MCF 10A (cell line): ENCODE data around the gene PHYH. TPM values are rescaled to one million over a fixed set of nuclear protein-coding genes. Genes with fewer than 3 reads are reported as not detected.

ENCODE experiments used
- BruUV-seq: library from RNA; stranded (reverse); fragments of 400-500 nt; replicated peaks from 2 replicates; lab custom pipeline; 2021; lab: Mats Ljungman, UMichigan
- CTCF ChIA-PET: fragments of 300-600 bp; sonication (Branson Sonifier 250); formaldehyde crosslinking; extraction: SDS; loops from one replicate; lab custom pipeline; 2021; ENCODE audit warnings: antibody characterized with exemption, inconsistent platforms; lab: Yijun Ruan, JAX
- POLR2A ChIA-PET: fragments of 300-600, 350-650 bp; sonication (Branson Sonifier 250); formaldehyde crosslinking; extraction: SDS; loops from one replicate; lab custom pipeline; 2020; ENCODE audit warnings: antibody characterized with exemption, inconsistent platforms; lab: Yijun Ruan, JAX
- DNase-seq: peaks from one replicate; pipeline ENCODE4 v3.0.0-alpha.2; 2018; ENCODE audit not compliant: unreplicated experiment
- H3K27ac Mint-ChIP-seq: one replicate; pipeline ENCODE4 v1.8.0; 2022; ENCODE audit warnings: mild to moderate bottlenecking, low read depth, mixed read lengths; ENCODE audit not compliant: unreplicated experiment
- H3K27me3 Mint-ChIP-seq: one replicate; pipeline ENCODE4 v1.8.0; 2022; ENCODE audit warnings: mixed read lengths; ENCODE audit not compliant: insufficient read depth, unreplicated experiment
- H3K36me3 Mint-ChIP-seq: one replicate; pipeline ENCODE4 v1.8.0; 2022; ENCODE audit warnings: mild to moderate bottlenecking, moderate library complexity, mixed read lengths; ENCODE audit not compliant: insufficient read depth, unreplicated experiment
- H3K4me1 Mint-ChIP-seq: one replicate; pipeline ENCODE4 v1.8.0; 2022; ENCODE audit warnings: mixed read lengths; ENCODE audit not compliant: insufficient read depth, unreplicated experiment
- H3K4me3 Mint-ChIP-seq: one replicate; pipeline ENCODE4 v1.8.0; 2022; ENCODE audit warnings: mild to moderate bottlenecking, moderate library complexity, mixed read lengths; ENCODE audit not compliant: unreplicated experiment
- H3K9me3 Mint-ChIP-seq: one replicate; pipeline ENCODE4 v1.8.0; 2022; ENCODE audit warnings: mixed read lengths; ENCODE audit not compliant: unreplicated experiment
- CTCF ChIP-seq: fragments of 200-600 bp; IDR thresholded peaks from one replicate; pipeline ENCODE4 v1.8.0; 2022; ENCODE audit warnings: antibody characterized with exemption, mild to moderate bottlenecking; ENCODE audit not compliant: unreplicated experiment
- intact Hi-C: fragments of 100-400 bp; cut with micrococcal nuclease; formaldehyde crosslinking; loops from 2 replicates; pipeline ENCODE4 v1.14.1; 2022
- total RNA-seq: library from RNA; stranded (reverse); gene quantifications from 2 replicates; pipeline ENCODE4 v1.2.3, GENCODE V29; 2022

The PHYH gene
- total RNA-seq, 1 experiment from 2014 or later = 9.8 TPM

- Mint-ChIP-seq H3K27me3 (peaks cover under 1% of the 10 kb centered on the region), H3K4me3 (peak overlapping the region; percentile 86), H3K9me3 (no peaks in the 10 kb centered on the region), H3K4me1 (peaks cover 13% of the 10 kb centered on the region), H3K36me3 (peaks cover 22% of the 10 kb centered on the region), H3K27ac (peak overlapping the region; percentile 83)
- no peak for TF ChIP-seq CTCF
- CTCF ChIA-PET = no interaction called here
- intact Hi-C loops = loop anchor here (5.0 kb wide), 1 partner anchor 45 kb away; the partner anchor contains the start of gene PHYH
- POLR2A ChIA-PET = interaction anchor here (0.7 to 1.0 kb wide), 3 partner anchors 240 to 304 kb away, joined by 3 read pairs; partner anchors contain the start of gene PRPF18
- DNase-seq = peak; percentile 20
- BruUV-seq = no TSS peak
Measured at GRCh38 chr10:13347043-13347499, 47.2 kb upstream of the PHYH start.

- no peak for TF ChIP-seq CTCF
- ChIA-PET CTCF (no interaction called here), POLR2A (interaction anchor here (0.7 to 1.0 kb wide), 2 partner anchors 241 to 246 kb away, joined by 3 read pairs; partner anchors contain the start of gene PRPF18)
- Mint-ChIP-seq H3K36me3 (peaks cover 27% of the 10 kb centered on the region), H3K4me1 (peaks cover 13% of the 10 kb centered on the region), H3K4me3 (peak overlapping the region; percentile 86), H3K27me3 (no peaks in the 10 kb centered on the region), H3K9me3 (no peaks in the 10 kb centered on the region), H3K27ac (peak overlapping the region; percentile 83)
- BruUV-seq = TSS peak; percentile 66
- DNase-seq = peak; percentile 63
- intact Hi-C loops = loop anchor here (5.0 kb wide), 1 partner anchor 44 kb away; the partner anchor contains the start of gene PHYH
Measured at GRCh38 chr10:13346283-13347042, 46.6 kb upstream of the PHYH start.

- intact Hi-C loops = no loop called here
- no TSS peak for BruUV-seq
- Mint-ChIP-seq H3K36me3 (peaks cover 47% of the 10 kb centered on the region), H3K27me3 (no peaks in the 10 kb centered on the region), H3K4me1 (no peaks in the 10 kb centered on the region), H3K9me3 (no peaks in the 10 kb centered on the region), H3K4me3 (no peak overlapping the region), H3K27ac (no peak overlapping the region)
- CTCF ChIA-PET = interaction anchor here (0.6 kb wide), 1 partner anchor 180 kb away, joined by 3 read pairs; no protein-coding TSS in a partner anchor
- TF ChIP-seq CTCF = no peak
- DNase-seq = no peak
- POLR2A ChIA-PET = interaction anchor here (1.1 kb wide), 1 partner anchor 8 kb away, joined by 3 read pairs; no protein-coding TSS in a partner anchor
Measured at GRCh38 chr10:13340626-13341376, 40.9 kb upstream of the PHYH start.

- no peak for DNase-seq
- intact Hi-C loops = no loop called here
- Mint-ChIP-seq H3K27ac (no peak overlapping the region), H3K9me3 (no peaks in the 10 kb centered on the region), H3K36me3 (peaks cover 53% of the 10 kb centered on the region), H3K4me3 (no peak overlapping the region), H3K4me1 (no peaks in the 10 kb centered on the region), H3K27me3 (no peaks in the 10 kb centered on the region)
- TF ChIP-seq CTCF = no peak
- ChIA-PET POLR2A (no interaction called here), CTCF (no interaction called here)
- BruUV-seq = no TSS peak
Measured at GRCh38 chr10:13340068-13340467, 40.2 kb upstream of the PHYH start.
